Measurements from ENCODE around the gene APOBEC3B. TPM values are rescaled to one million over a fixed set of nuclear protein-coding genes. Genes with fewer than 3 reads are reported as not detected.
"Not testable (repeated sequence)": the region's sequence is repeated elsewhere in the genome, so short reads cannot be mapped to it uniquely, and the experiment has no call there.

The APOBEC3B gene
- total RNA-seq, 1 donor from 2014 or later = 12.3 TPM

GRCh38 chr22:39039306-39040126, 57.4 kb downstream of the APOBEC3B start:
- no peak for DNase-seq (ENCODE audit: low read depth, low spot score)
- peak overlapping the region; percentile 74 for H3K4me3 Mint-ChIP-seq
- no peaks in the 10 kb centered on the region for H3K36me3 Mint-ChIP-seq (ENCODE audit: low read depth)
- no peak overlapping the region for H3K27ac Mint-ChIP-seq (ENCODE audit: unreplicated experiment)
- H3K4me1 Mint-ChIP-seq = peaks cover 33% of the 10 kb centered on the region
- TF ChIP-seq, protein P1, sequence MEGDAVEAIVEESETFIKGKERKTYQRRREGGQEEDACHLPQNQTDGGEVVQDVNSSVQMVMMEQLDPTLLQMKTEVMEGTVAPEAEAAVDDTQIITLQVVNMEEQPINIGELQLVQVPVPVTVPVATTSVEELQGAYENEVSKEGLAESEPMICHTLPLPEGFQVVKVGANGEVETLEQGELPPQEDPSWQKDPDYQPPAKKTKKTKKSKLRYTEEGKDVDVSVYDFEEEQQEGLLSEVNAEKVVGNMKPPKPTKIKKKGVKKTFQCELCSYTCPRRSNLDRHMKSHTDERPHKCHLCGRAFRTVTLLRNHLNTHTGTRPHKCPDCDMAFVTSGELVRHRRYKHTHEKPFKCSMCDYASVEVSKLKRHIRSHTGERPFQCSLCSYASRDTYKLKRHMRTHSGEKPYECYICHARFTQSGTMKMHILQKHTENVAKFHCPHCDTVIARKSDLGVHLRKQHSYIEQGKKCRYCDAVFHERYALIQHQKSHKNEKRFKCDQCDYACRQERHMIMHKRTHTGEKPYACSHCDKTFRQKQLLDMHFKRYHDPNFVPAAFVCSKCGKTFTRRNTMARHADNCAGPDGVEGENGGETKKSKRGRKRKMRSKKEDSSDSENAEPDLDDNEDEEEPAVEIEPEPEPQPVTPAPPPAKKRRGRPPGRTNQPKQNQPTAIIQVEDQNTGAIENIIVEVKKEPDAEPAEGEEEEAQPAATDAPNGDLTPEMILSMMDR (conservative IDR thresholded peaks at IDR 0.05) = no peak
- H3K9me3 Mint-ChIP-seq = no peaks in the 10 kb centered on the region
- H3K27me3 Mint-ChIP-seq (ENCODE audit: low read depth) = no peaks in the 10 kb centered on the region

DNA sequence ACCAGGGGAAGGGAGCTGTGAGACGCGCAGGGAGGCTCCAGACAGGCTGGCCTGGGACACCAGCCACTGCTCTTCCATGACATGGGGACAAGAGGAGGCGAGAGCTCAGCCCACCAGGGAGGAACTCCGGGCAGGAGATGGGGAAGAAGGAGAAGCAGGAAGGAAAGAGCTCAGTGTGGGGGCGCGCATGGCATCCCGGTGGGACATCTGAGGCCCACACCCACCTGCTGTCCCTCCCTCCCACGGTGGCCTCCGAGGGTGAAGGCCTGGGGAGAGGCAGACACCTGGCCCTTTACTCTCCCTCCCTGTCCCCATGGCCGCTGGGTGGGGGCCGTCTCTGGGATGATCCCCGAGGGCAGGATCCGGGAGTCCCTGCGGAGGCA, 58.0 kb downstream of the APOBEC3B start:
- DNase-seq (ENCODE audit: low read depth, low spot score); H3K27ac Mint-ChIP-seq (ENCODE audit: unreplicated experiment); H3K27me3 Mint-ChIP-seq (ENCODE audit: low read depth); H3K36me3 Mint-ChIP-seq (ENCODE audit: low read depth); H3K9me3 Mint-ChIP-seq: not testable (repeated sequence)
- Mint-ChIP-seq H3K4me1 (peaks cover 37% of the 10 kb centered on the region), H3K4me3 (peak overlapping the region; percentile 74)

DNA sequence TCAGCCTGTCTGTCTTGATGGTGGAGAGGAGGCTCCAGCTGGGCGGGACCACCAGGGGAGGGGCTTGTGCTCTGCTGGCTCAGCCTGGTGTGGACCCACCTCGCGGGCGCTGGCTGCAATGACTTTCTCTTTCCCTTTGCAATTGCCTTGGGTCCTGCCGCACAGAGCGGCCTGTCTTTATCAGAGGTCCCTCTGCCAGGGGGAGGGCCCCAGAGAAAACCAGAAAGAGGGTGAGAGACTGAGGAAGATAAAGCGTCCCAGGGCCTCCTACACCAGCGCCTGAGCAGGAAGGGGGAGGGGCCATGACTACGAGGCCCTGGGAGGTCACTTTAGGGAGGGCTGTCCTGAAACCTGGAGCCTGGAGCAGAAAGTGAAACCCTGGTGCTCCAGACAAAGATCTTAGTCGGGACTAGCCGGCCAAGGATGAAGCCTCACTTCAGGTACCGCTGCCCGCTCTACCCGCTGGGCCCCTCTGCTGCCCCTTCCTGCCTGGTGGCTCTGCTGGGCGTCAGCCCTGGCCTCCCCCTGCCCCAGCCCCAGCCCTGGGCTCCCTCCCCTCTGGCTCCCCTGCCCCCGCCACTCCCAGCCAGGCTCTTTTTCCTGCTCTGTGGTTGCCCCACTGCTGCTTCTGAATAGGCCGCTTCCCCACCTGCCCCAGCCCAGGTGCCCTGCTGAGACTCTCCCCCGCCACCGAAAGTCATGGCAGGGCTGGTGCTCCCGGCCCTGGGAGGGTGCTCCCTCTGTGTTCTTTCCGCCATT, 58.6 kb downstream of the APOBEC3B start, which contains the start of gene APOBEC3F:
TSS of gene APOBEC3F (plus strand) at position 327 of the 759 bp plus-strand sequence. CDS start at position 424, 97 bp downstream.
- H3K36me3 Mint-ChIP-seq (ENCODE audit: low read depth); H3K9me3 Mint-ChIP-seq; H3K27me3 Mint-ChIP-seq (ENCODE audit: low read depth); H3K27ac Mint-ChIP-seq (ENCODE audit: unreplicated experiment): not testable (repeated sequence)
- DNase-seq (ENCODE audit: low read depth, low spot score) = peak; percentile 30
- Mint-ChIP-seq H3K4me3 (peak within 1 kb of the TSS; percentile 78), H3K4me1 (peaks cover 43% of the 10 kb centered on the region)
- TF ChIP-seq, protein P1 (conservative IDR thresholded peaks at IDR 0.05) = peak; percentile 17

DNA sequence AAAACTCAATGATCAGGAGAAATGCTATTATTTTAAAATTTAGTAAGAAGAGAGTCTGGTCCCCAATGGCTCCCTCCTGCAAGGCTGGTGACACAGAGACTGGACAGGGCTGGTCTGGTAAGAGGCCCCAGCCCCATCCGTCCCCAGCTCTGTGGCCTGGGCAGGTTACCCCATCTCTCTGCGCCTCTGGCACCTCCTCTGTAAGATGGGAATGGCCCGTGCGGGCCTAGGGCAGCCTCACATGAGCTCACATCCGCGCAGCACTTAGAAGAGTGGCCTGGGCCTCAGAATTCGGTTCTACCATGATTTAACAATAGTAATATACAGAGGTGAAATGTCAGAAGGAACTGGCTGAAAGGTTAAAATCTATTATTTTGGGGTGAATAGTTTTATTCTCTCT, 59.8 kb downstream of the APOBEC3B start:
- TF ChIP-seq, protein P1 (conservative IDR thresholded peaks at IDR 0.05) = no peak
- Mint-ChIP-seq H3K4me3 (peak overlapping the region; percentile 51), H3K27me3 (ENCODE audit: low read depth) (no peaks in the 10 kb centered on the region), H3K9me3 (no peaks in the 10 kb centered on the region), H3K36me3 (ENCODE audit: low read depth) (no peaks in the 10 kb centered on the region), H3K4me1 (peaks cover 53% of the 10 kb centered on the region), H3K27ac (ENCODE audit: unreplicated experiment) (peak overlapping the region; percentile 43)
- no peak for DNase-seq (ENCODE audit: low read depth, low spot score)

Other genes starting within 250 kb of the APOBEC3B start
- gene SUN2, start 226.3 kb upstream of the APOBEC3B start, total RNA-seq = 39.0 and 41.7 TPM in 2 replicates
- 18.0 and 18.9 TPM in 2 replicates for gene DNAL4, start 188.2 kb upstream of the APOBEC3B start, total RNA-seq
- gene NPTXR, start 138.3 kb upstream of the APOBEC3B start, total RNA-seq = 9.3 and 9.4 TPM in 2 replicates
- 45.8 and 48.2 TPM in 2 replicates for gene CBX6, start 110.1 kb upstream of the APOBEC3B start, total RNA-seq
- gene APOBEC3A, start 24.7 kb upstream of the APOBEC3B start, total RNA-seq = not detected in 2 replicates
- gene APOBEC3C, start 31.9 kb downstream of the APOBEC3B start, total RNA-seq = 8.1 and 9.5 TPM in 2 replicates
- 1.1 and 1.4 TPM in 2 replicates for gene APOBEC3D, start 38.8 kb downstream of the APOBEC3B start, total RNA-seq
- gene APOBEC3F, start 58.5 kb downstream of the APOBEC3B start, total RNA-seq = 5.9 and 6.7 TPM in 2 replicates
- 1.3 and 2.1 TPM in 2 replicates for gene APOBEC3G, start 94.9 kb downstream of the APOBEC3B start, total RNA-seq
- not detected in 2 replicates for gene APOBEC3H, start 114.9 kb downstream of the APOBEC3B start, total RNA-seq
- gene CBX7, start 170.3 kb downstream of the APOBEC3B start, total RNA-seq = 2.3 and 2.4 TPM in 2 replicates